ENCODE data around the gene GABRR1.

Gene GABRR1

DNA sequence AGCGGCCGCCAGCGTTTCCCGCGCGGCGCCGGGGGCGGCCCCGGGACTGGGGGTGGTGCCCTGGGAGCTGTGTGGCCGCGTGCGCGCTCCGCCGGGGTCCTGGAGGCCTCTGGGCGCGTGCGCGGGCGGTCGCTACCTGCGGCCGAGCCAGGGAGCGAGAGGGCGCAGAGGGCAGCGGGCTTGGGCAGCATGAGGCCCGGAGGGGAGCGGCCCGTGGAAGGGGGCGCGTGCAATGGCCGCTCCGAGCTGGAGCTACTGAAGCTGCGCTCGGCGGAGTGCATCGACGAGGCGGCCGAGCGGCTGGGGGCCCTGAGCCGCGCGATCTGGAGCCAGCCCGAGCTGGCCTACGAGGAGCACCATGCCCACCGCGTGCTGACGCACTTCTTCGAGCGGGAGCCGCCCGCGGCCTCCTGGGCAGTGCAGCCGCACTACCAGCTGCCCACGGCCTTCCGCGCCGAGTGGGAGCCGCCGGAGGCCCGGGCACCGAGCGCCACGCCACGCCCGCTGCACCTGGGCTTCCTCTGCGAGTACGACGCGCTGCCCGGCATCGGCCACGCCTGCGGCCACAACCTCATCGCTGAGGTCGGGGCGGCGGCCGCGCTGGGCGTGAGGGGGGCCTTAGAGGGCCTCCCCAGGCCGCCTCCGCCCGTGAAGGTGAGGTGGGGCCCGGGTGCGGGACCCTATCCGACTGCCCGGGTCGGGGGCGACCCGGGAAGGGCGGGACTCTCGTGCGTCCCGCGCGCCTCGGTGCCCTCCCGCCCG, 71.0 kb downstream of the GABRR1 start, which contains the start of gene PM20D2:
TSS of gene PM20D2 (plus strand) at position 100 of the 762 bp plus-strand sequence. CDS start at position 190, 90 bp downstream.
- Histone ChIP-seq H3K9me3 (ENCODE audit: control insufficient read depth in 1 of 2, low read length in 2 of 2) (no peaks in the 10 kb centered on the region), H3K4me3 (ENCODE audit: low read depth in 1 of 2, low read length in 2 of 2) (peak within 1 kb of the TSS; percentile 84 to 86), H3K9ac (ENCODE audit: low read depth in 1 of 2, low read length in 2 of 2) (peak within 1 kb of the TSS; percentile 62 to 83), H3K27ac (ENCODE audit: low read depth, low read length) (peak within 1 kb of the TSS; percentile 68), H3K4me1 (ENCODE audit: control insufficient read depth in 1 of 2, insufficient read depth in 2 of 2, low read length in 2 of 2) (peaks cover 0 to 8% of the 10 kb centered on the region in 2 donors), H3K36me3 (ENCODE audit: control insufficient read depth in 1 of 2, insufficient read depth in 2 of 2, low read length in 2 of 2) (peaks cover 0 to 3% of the 10 kb centered on the region in 2 donors), H3K27me3 (ENCODE audit: control insufficient read depth in 1 of 2, insufficient read depth in 2 of 2, low read length in 2 of 2) (no peaks in the 10 kb centered on the region)

DNA sequence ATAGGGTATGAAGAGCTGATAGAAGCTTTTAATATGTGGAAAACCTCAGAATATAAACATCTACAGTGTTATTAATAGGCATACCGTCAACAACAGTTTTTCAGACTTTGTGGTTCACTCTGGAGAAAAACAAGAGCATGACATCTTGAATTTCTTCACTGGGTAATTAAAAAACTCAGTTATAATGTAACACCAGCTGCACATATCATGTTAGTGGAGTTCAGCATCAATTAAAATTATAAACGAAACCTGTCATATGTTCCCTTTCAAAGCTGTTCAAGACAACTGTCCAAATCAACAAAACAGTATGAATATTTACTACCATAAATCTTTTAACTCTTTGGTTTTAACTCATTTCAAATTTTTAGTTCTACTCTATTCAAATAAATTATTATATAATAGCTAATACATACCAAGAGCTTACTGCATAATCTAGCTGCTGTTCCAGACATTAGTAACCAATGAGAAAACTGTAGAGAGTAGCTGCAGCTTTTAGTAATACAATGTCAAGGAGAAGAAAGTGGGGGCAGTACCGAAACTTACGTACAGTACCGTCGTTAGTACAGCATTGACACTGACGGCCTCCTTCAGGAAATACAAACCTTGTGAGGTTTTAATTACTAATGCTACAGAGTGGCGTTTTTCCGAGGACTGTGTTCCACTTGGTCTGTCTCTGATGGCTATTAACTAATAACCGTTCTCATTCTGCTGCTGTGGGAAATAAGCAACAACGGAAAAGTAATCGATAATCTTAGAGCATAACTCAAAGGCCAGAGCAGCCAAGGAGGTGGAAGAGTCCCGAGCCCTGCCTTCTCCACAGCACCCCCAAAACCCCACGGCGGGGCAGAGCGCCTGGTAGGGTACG, 71.8 kb downstream of the GABRR1 start:
- Histone ChIP-seq H3K36me3 (ENCODE audit: control insufficient read depth in 1 of 2, insufficient read depth in 2 of 2, low read length in 2 of 2) (peaks cover 0 to 3% of the 10 kb centered on the region in 2 donors), H3K9me3 (ENCODE audit: control insufficient read depth in 1 of 2, low read length in 2 of 2) (no peaks in the 10 kb centered on the region), H3K4me3 (ENCODE audit: low read depth in 1 of 2, low read length in 2 of 2) (peak overlapping the region; percentile 84 to 86), H3K27me3 (ENCODE audit: control insufficient read depth in 1 of 2, insufficient read depth in 2 of 2, low read length in 2 of 2) (no peaks in the 10 kb centered on the region), H3K9ac (ENCODE audit: low read depth in 1 of 2, low read length in 2 of 2) (peak overlapping the region; percentile 62 to 83), H3K4me1 (ENCODE audit: control insufficient read depth in 1 of 2, insufficient read depth in 2 of 2, low read length in 2 of 2) (peaks cover 0 to 13% of the 10 kb centered on the region in 2 donors), H3K27ac (ENCODE audit: low read depth, low read length) (peak overlapping the region; percentile 68)

DNA sequence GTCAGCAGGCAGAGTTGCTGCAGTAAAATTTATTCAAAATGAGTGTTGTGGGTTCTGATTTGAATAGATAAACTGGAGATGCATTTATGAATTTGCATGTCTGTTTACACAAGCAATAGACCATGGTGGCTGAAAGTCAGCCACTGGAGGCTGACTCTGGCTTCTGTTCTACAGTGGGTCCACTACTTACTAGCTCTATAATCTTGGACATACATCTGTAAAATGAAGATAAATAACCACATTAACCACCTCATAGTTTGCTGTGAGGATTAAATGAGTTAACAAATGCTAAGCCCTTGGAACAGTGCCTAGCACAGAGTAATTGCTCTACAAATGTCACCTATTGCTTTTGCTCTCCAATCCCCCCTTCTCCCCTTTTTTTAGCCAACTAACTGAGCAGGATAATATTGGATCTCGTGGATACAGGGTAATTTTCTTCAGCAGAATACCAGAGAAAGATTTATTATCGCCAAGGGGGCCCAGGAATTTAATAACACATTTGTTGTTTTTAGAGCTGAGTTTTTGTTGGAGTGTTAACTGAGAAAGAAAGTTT, 72.7 kb downstream of the GABRR1 start:
- Histone ChIP-seq H3K9ac (ENCODE audit: low read depth in 1 of 2, low read length in 2 of 2) (no peak overlapping the region), H3K4me3 (ENCODE audit: low read depth in 1 of 2, low read length in 2 of 2) (no peak overlapping the region), H3K9me3 (ENCODE audit: control insufficient read depth in 1 of 2, low read length in 2 of 2) (no peaks in the 10 kb centered on the region), H3K36me3 (ENCODE audit: control insufficient read depth in 1 of 2, insufficient read depth in 2 of 2, low read length in 2 of 2) (no peaks in the 10 kb centered on the region), H3K27me3 (ENCODE audit: control insufficient read depth in 1 of 2, insufficient read depth in 2 of 2, low read length in 2 of 2) (no peaks in the 10 kb centered on the region), H3K4me1 (ENCODE audit: control insufficient read depth in 1 of 2, insufficient read depth in 2 of 2, low read length in 2 of 2) (peaks cover 6 to 22% of the 10 kb centered on the region in 2 donors), H3K27ac (ENCODE audit: low read depth, low read length) (no peak overlapping the region)

DNA sequence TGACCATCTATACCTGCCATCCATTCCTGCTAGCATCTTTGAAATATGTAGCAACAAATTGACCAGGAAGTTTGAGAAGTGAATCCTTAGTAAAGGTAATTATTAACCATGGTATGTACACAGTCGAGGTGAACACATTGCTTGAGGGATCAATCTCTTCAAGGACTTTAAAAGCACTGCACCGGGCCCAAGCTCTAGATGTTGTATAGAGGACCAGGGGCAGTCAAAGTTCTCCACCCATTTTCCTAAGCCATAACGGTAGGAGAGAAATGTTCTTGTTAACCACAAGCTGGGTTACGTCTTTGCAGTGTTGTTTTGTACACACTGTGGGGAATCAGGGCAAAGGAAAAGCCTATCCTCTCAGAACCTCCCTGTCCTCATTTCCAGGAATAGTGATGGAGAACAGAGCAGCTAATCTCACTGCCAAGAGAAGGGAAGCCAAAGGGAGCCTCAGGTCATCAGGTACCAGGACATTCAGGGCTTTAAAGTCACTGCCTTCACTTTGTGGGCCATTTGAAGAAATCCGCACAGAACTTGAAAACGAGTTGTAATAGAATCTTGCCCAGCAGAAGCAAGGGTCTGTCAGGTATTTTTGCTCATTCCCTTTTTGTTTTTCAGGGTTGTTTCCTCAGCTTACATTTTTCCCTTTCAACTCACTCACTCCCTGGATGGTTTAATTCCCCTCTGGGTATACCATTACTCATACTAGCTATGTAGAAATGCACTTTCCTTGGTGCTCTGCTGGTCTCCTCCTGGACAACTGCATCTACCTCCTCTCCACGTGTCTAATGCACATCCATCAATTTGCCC, 76.6 kb downstream of the GABRR1 start:
- Histone ChIP-seq H3K4me1 (ENCODE audit: control insufficient read depth in 1 of 2, insufficient read depth in 2 of 2, low read length in 2 of 2) (peaks cover 10 to 23% of the 10 kb centered on the region in 2 donors), H3K36me3 (ENCODE audit: control insufficient read depth in 1 of 2, insufficient read depth in 2 of 2, low read length in 2 of 2) (no peaks in the 10 kb centered on the region), H3K4me3 (ENCODE audit: low read depth in 1 of 2, low read length in 2 of 2) (no peak overlapping the region), H3K27me3 (ENCODE audit: control insufficient read depth in 1 of 2, insufficient read depth in 2 of 2, low read length in 2 of 2) (no peaks in the 10 kb centered on the region), H3K27ac (ENCODE audit: low read depth, low read length) (no peak overlapping the region), H3K9me3 (ENCODE audit: control insufficient read depth in 1 of 2, low read length in 2 of 2) (no peaks in the 10 kb centered on the region), H3K9ac (ENCODE audit: low read depth in 1 of 2, low read length in 2 of 2) (no peak overlapping the region)

DNA sequence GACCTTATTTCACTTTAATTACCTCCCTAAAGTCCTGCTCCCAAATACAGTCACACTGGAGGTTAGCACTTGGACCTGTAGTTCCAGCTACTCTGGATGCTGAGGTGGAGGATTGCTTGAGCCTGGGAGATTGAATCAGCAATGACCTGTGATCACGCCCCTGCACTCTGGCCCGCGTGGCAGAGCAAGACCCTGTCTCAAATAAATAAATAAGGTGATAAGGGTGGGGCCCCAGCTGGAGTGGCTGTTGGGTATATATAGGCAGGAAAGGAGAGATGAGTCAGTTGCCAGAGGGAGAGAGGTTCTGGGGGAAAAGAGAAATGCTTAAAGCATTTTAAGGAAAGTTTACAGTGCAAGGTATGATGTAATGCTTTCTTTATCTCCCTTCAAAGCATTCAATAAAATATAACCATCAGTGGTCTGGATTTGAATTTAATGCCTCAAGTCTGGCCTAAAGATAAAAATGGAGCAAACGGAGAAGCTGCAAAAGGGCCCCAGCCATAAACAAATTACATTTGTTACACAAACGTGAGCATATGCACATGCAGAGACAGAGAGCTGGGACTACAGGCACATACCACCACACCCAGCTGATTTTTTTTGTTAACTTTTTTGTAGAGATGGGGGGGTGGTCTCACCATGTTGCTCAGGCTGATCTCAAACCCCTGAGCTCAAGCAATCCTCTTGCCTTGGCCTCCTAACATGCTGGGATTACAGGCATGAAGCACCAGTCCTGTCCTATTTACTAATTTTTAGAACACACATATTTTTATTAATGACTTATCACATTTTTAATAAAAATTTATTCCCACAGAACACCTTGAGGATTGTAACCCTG, 77.4 kb downstream of the GABRR1 start:
- no peaks in the 10 kb centered on the region for H3K27me3 ChIP-seq (ENCODE audit: control insufficient read depth in 1 of 2, insufficient read depth in 2 of 2, low read length in 2 of 2)
- peaks cover 10 to 18% of the 10 kb centered on the region in 2 donors for H3K4me1 ChIP-seq (ENCODE audit: control insufficient read depth in 1 of 2, insufficient read depth in 2 of 2, low read length in 2 of 2)
- H3K9ac ChIP-seq (ENCODE audit: low read depth in 1 of 2, low read length in 2 of 2): no peak overlapping the region
- H3K36me3 ChIP-seq (ENCODE audit: control insufficient read depth in 1 of 2, insufficient read depth in 2 of 2, low read length in 2 of 2): no peaks in the 10 kb centered on the region
- no peaks in the 10 kb centered on the region for H3K9me3 ChIP-seq (ENCODE audit: control insufficient read depth in 1 of 2, low read length in 2 of 2)
- H3K4me3 ChIP-seq (ENCODE audit: low read depth in 1 of 2, low read length in 2 of 2): no peak overlapping the region
- H3K27ac ChIP-seq (ENCODE audit: low read depth, low read length): no peak overlapping the region

DNA sequence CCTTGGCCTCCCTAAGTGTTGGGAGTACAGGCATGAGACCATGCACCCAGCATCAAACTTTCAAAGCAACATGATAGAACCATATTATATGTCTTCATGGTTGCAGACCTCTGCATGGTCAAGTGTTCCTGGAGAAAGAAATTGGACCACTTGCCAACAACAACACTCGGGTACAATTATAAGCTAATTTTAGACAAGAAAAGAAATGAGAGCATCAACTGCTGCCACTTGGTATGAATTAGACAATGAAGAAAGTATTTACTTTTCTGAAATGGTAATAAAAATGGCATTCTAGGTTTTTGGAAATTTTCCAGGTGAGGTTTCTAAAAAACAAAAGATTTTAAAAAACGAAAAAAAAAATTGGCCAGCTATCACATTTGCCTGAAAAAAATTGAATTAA, 79.0 kb downstream of the GABRR1 start:
- H3K36me3 ChIP-seq (ENCODE audit: control insufficient read depth in 1 of 2, insufficient read depth in 2 of 2, low read length in 2 of 2): no peaks in the 10 kb centered on the region
- no peaks in the 10 kb centered on the region for H3K9me3 ChIP-seq (ENCODE audit: control insufficient read depth in 1 of 2, low read length in 2 of 2)
- peaks cover 10 to 15% of the 10 kb centered on the region in 2 donors for H3K4me1 ChIP-seq (ENCODE audit: control insufficient read depth in 1 of 2, insufficient read depth in 2 of 2, low read length in 2 of 2)
- H3K27me3 ChIP-seq (ENCODE audit: control insufficient read depth in 1 of 2, insufficient read depth in 2 of 2, low read length in 2 of 2): no peaks in the 10 kb centered on the region
- no peak overlapping the region for H3K27ac ChIP-seq (ENCODE audit: low read depth, low read length)
- H3K4me3 ChIP-seq (ENCODE audit: low read depth in 1 of 2, low read length in 2 of 2): no peak overlapping the region
- no peak overlapping the region for H3K9ac ChIP-seq (ENCODE audit: low read depth in 1 of 2, low read length in 2 of 2)

DNA sequence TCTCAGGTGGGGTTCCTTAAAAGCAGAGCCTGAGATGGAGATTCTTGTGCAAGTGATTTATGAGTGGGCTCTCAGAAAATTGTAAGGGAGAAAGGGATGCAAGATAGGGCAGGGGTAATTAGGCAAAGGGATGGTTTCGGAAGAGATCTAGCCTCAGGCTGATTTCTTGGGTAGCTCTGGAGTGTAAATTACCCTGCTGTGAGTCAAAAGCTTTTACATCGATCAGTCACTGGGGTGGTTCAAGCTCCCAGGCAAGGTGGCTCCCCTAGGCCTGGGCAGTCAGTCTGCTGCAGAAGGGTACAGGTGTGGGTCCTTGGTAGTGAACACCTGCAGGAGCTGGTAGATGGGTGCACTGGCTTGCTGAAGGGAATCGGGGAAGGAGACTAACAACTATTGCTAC, 82.4 kb downstream of the GABRR1 start:
- H3K27me3 ChIP-seq (ENCODE audit: control insufficient read depth in 1 of 2, insufficient read depth in 2 of 2, low read length in 2 of 2): no peaks in the 10 kb centered on the region
- H3K4me3 ChIP-seq (ENCODE audit: low read depth in 1 of 2, low read length in 2 of 2): no peak overlapping the region
- H3K36me3 ChIP-seq (ENCODE audit: control insufficient read depth in 1 of 2, insufficient read depth in 2 of 2, low read length in 2 of 2): no peaks in the 10 kb centered on the region

DNA sequence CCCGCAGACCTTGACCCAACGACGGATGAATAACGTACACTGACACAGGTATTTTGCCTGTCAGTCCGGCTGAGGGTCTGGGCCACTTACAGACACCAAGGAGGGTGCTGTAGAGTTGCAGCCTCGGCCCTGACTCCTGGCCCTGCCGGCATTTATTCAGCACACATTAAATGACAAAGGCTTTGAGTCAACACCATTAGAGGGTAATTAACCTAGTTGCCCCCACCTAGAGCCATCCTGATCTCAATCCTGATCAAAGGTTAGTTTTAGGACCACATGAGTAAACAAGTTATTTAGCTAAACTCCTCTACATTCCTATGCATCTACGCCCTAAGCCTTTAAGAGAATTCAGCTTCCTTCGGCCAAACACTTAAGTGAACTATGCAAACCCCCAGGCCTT, 83.2 kb downstream of the GABRR1 start:
- no peaks in the 10 kb centered on the region for H3K4me1 ChIP-seq (ENCODE audit: control insufficient read depth in 1 of 2, insufficient read depth in 2 of 2, low read length in 2 of 2)
- no peak overlapping the region for H3K27ac ChIP-seq (ENCODE audit: low read depth, low read length)
- no peak overlapping the region for H3K9ac ChIP-seq (ENCODE audit: low read depth in 1 of 2, low read length in 2 of 2)
- no peaks in the 10 kb centered on the region for H3K27me3 ChIP-seq (ENCODE audit: control insufficient read depth in 1 of 2, insufficient read depth in 2 of 2, low read length in 2 of 2)
- H3K36me3 ChIP-seq (ENCODE audit: control insufficient read depth in 1 of 2, insufficient read depth in 2 of 2, low read length in 2 of 2): no peaks in the 10 kb centered on the region
- H3K9me3 ChIP-seq (ENCODE audit: control insufficient read depth in 1 of 2, low read length in 2 of 2): no peaks in the 10 kb centered on the region
- H3K4me3 ChIP-seq (ENCODE audit: low read depth in 1 of 2, low read length in 2 of 2): no peak overlapping the region

More for the DNA sequence above, 82.4 kb downstream of the GABRR1 start:
- Histone ChIP-seq H3K9ac (ENCODE audit: low read depth in 1 of 2, low read length in 2 of 2) (no peak overlapping the region), H3K4me1 (ENCODE audit: control insufficient read depth in 1 of 2, insufficient read depth in 2 of 2, low read length in 2 of 2) (peaks cover 4 to 6% of the 10 kb centered on the region in 2 donors), H3K27ac (ENCODE audit: low read depth, low read length) (no peak overlapping the region), H3K9me3 (ENCODE audit: control insufficient read depth in 1 of 2, low read length in 2 of 2) (no peaks in the 10 kb centered on the region)

DNA sequence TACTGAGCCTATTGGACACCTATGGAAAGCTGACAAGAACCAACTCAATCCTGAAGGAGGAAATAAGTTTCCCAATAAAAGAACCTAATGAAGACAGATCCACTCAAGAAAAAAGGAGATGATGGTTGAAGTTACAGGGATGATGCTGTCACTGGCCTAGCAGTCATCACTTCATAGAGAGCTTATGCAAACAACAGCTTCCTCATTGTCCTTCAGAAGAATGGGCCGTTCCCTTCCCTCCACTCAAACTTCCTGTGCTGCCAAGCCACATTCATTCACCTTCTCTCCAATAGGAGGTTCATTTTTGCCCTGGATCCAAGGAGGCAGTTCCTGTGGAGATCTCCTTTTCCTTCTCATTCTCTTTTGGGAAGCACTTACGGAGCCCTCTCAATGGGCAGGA, 85.1 kb downstream of the GABRR1 start:
- Histone ChIP-seq H3K27me3 (ENCODE audit: control insufficient read depth in 1 of 2, insufficient read depth in 2 of 2, low read length in 2 of 2) (no peaks in the 10 kb centered on the region), H3K36me3 (ENCODE audit: control insufficient read depth in 1 of 2, insufficient read depth in 2 of 2, low read length in 2 of 2) (no peaks in the 10 kb centered on the region), H3K4me1 (ENCODE audit: control insufficient read depth in 1 of 2, insufficient read depth in 2 of 2, low read length in 2 of 2) (no peaks in the 10 kb centered on the region), H3K9me3 (ENCODE audit: control insufficient read depth in 1 of 2, low read length in 2 of 2) (no peaks in the 10 kb centered on the region), H3K4me3 (ENCODE audit: low read depth in 1 of 2, low read length in 2 of 2) (no peak overlapping the region), H3K27ac (ENCODE audit: low read depth, low read length) (no peak overlapping the region), H3K9ac (ENCODE audit: low read depth in 1 of 2, low read length in 2 of 2) (no peak overlapping the region)

Measured in duodenal mucosa (tissue), 2 donors.